Neuronal stem cell (in vitro differentiated cells): ENCODE measurements around the gene SUPT6H.
A peak's percentile ranks its signal among the peaks of the same experiment; 100 is the strongest.

Experiments
- DNase-seq: peaks from one replicate; pipeline ENCODE4 v3.0.0-alpha.2; 2013; ENCODE audit warnings: low spot score
- H2AFZ ChIP-seq: one replicate; pipeline ENCODE4 v1.6.1; 2013; ENCODE audit warnings: mild to moderate bottlenecking, low read length, inconsistent platforms
- H2AK5ac ChIP-seq: 2 replicates; pipeline ENCODE4 v1.6.1; 2013; ENCODE audit warnings: low read depth, mild to moderate bottlenecking, inconsistent platforms, low read length, moderate library complexity, mixed read lengths
- H2BK120ac ChIP-seq: 2 replicates; pipeline ENCODE4 v1.6.1; 2013; ENCODE audit warnings: low read depth, mild to moderate bottlenecking, inconsistent platforms, low read length, moderate library complexity, mixed read lengths
- H2BK12ac ChIP-seq: one replicate; pipeline ENCODE4 v1.6.1; 2013; ENCODE audit warnings: low read length, inconsistent platforms
- H2BK15ac ChIP-seq: 2 replicates; pipeline ENCODE4 v1.6.1; 2013; ENCODE audit warnings: mild to moderate bottlenecking, low read length, inconsistent platforms, mixed read lengths
- H2BK5ac ChIP-seq: one replicate; pipeline ENCODE4 v1.6.1; 2013; ENCODE audit warnings: inconsistent platforms, mild to moderate bottlenecking, low read length, moderate library complexity
- H3K14ac ChIP-seq: one replicate; pipeline ENCODE4 v1.6.1; 2013; ENCODE audit warnings: low read length, inconsistent platforms
- H3K18ac ChIP-seq: 2 replicates; pipeline ENCODE4 v1.6.1; 2013; ENCODE audit warnings: low read length, inconsistent platforms
- H3K23ac ChIP-seq: 2 replicates; pipeline ENCODE4 v1.6.1; 2013; ENCODE audit warnings: low read depth, mild to moderate bottlenecking, mixed read lengths, low read length, inconsistent platforms; ENCODE audit not compliant: poor library complexity
- H3K27ac ChIP-seq: replicated peaks from 3 replicates; pipeline ENCODE4 v1.5.1; 2013; ENCODE audit warnings: low read length, inconsistent platforms
- H3K27me3 ChIP-seq, 3 experiments: 2 replicates each; pipeline ENCODE4 v1.6.1; 2013; ENCODE audit warnings: low read length in 3 of 3, mild to moderate bottlenecking in 2 of 3, inconsistent platforms in 1 of 3, low read depth in 1 of 3, mixed read lengths in 1 of 3, moderate library complexity in 1 of 3; ENCODE audit not compliant: control insufficient read depth in 3 of 3, insufficient read depth in 3 of 3
- H3K36me3 ChIP-seq, 2 donors: replicated peaks in 1 of 2; 2 replicates each; pipeline ENCODE4 v1.6.1; 2013; ENCODE audit warnings: low read length in 2 of 2; ENCODE audit not compliant: control insufficient read depth in 2 of 2, insufficient read depth in 2 of 2
- H3K4ac ChIP-seq: 2 replicates; pipeline ENCODE4 v1.6.1; 2013; ENCODE audit warnings: inconsistent platforms, mild to moderate bottlenecking, low read length, moderate library complexity
- H3K4me1 ChIP-seq, 2 donors: 1 replicate in 1 of 2; 2 replicates in 1 of 2; pipeline ENCODE4 v1.6.1; 2013; ENCODE audit warnings: low read length in 2 of 2, low read depth in 1 of 2; ENCODE audit not compliant: control insufficient read depth in 2 of 2, insufficient read depth in 1 of 2
- H3K4me2 ChIP-seq: one replicate; pipeline ENCODE4 v1.6.1; 2013; ENCODE audit warnings: mild to moderate bottlenecking, low read length, inconsistent platforms; ENCODE audit not compliant: insufficient read depth, poor library complexity, severe bottlenecking
- H3K4me3 ChIP-seq, 2 donors: 2 replicates each; pipeline ENCODE4 v1.5.1; 2013; ENCODE audit warnings: low read length in 2 of 2, mild to moderate bottlenecking in 2 of 2, inconsistent platforms in 1 of 2, moderate library complexity in 1 of 2
- H3K79me1 ChIP-seq: one replicate; pipeline ENCODE4 v1.6.1; 2013; ENCODE audit warnings: low read depth, mild to moderate bottlenecking, inconsistent platforms, low read length, moderate library complexity
- H3K9ac ChIP-seq: one replicate; pipeline ENCODE4 v1.6.1; 2013; ENCODE audit warnings: mild to moderate bottlenecking, low read depth, low read length, inconsistent platforms; ENCODE audit not compliant: poor library complexity
- H3K9me3 ChIP-seq, 2 donors: replicated peaks in 1 of 2; 2 replicates each; pipeline versions ENCODE3 to v1.6.1; 2013; ENCODE audit warnings: low read length in 2 of 2, mild to moderate bottlenecking in 2 of 2, inconsistent platforms in 1 of 2, low read depth in 1 of 2, mixed read lengths in 1 of 2, moderate library complexity in 1 of 2; ENCODE audit not compliant: control insufficient read depth in 2 of 2, insufficient read depth in 1 of 2
- H4K8ac ChIP-seq: one replicate; pipeline ENCODE4 v1.6.1; 2013; ENCODE audit warnings: low read depth, mild to moderate bottlenecking, inconsistent platforms, low read length, moderate library complexity
- H4K91ac ChIP-seq: one replicate; pipeline ENCODE4 v1.6.1; 2013; ENCODE audit warnings: low read length, low read depth, mild to moderate bottlenecking, inconsistent platforms; ENCODE audit not compliant: poor library complexity
- WGBS, 2 donors: extraction: QIAGEN DNeasy Blood & Tissue Kit; methylation state at CpG; one replicate each; pipeline ENCODE4 v1.1.7; 2013; ENCODE audit warnings: missing lambda C conversion rate in 2 of 2, mixed read lengths in 1 of 2; ENCODE audit not compliant: insufficient read length in 2 of 2, insufficient replicate concordance in 1 of 2; ENCODE audit errors: extremely low coverage in 2 of 2; 5-methylcytosine and 5-hydroxymethylcytosine counted together

The SUPT6H gene

GRCh38 chr17:28643983-28644786, 17.8 kb upstream of the SUPT6H start:
- peak; percentile 26 for DNase-seq
- Histone ChIP-seq H3K9me3 (no peaks in the 10 kb centered on the region), H3K4me1 (peaks cover 2 to 5% of the 10 kb centered on the region in 2 donors), H2AK5ac (peak overlapping the region; percentile 5), H4K8ac (no peak overlapping the region), H3K79me1 (no peaks in the 10 kb centered on the region), H3K36me3 (peaks cover 37 to 72% of the 10 kb centered on the region in 2 donors), H3K9ac (peak overlapping the region; percentile 94), H3K18ac (peak overlapping the region; percentile 7), H2BK5ac (no peak overlapping the region), H2BK120ac (no peak overlapping the region), H3K23ac (peak overlapping the region; percentile 45), H2AFZ (peak overlapping the region; percentile 97), H3K27ac (peak overlapping the region; percentile 80), H3K14ac (peak overlapping the region; percentile 9), H3K4me3 (peak overlapping the region; percentile 88 to 94), H4K91ac (no peak overlapping the region), H2BK12ac (no peak overlapping the region), H3K4me2 (peak overlapping the region; percentile 87), H2BK15ac (no peak overlapping the region), H3K27me3 (no peaks in the 10 kb centered on the region), H3K4ac (no peak overlapping the region)
- WGBS, 2 donors, result no CpG with 5 or more reads among the region's 18 CpGs

DNA sequence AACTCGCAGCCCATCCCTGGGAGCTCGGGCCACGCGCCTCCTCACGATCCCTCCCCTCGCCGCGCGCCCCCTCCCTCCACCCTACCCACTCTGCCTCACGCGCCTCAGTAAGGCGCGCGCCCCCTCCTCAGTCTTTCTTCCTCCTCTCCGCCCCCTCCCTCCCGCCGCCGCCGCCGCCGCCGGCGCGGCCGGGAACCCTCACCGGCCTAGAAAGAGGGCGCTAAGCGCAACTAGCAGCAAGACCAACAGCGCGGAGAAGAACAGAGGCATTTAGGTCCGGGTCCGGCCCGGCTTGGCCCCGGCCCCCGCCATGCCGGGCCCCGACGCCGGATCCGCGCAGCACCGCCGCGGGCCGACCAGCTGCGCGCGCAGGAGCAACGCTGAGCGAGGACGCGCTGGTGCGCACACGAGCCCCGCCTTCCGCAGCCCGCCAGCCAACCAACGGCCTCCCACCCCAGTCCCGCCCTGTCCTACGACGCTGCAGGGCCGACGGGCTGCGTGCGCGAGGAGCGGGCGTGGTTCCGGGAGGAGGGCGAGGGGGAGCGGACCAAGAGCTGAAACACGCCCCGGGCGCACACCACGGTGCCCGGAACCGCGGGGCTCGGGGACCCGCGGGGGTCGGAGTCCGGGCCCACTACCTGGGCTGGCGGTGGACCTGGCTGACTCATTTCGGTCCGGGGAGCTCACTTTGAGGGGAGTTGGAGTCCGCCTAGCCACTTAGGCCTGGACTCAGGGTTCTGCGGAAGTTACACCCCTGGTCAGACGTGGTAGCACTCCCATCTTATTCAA, 17.0 kb upstream of the SUPT6H start, which contains the start of gene BLTP2:
BLTP2 (minus strand) TSS at position 372 of the 789 bp plus-strand sequence; CDS start at position 270, 102 bp downstream.
- no peaks in the 10 kb centered on the region for H3K9me3 ChIP-seq

DNA sequence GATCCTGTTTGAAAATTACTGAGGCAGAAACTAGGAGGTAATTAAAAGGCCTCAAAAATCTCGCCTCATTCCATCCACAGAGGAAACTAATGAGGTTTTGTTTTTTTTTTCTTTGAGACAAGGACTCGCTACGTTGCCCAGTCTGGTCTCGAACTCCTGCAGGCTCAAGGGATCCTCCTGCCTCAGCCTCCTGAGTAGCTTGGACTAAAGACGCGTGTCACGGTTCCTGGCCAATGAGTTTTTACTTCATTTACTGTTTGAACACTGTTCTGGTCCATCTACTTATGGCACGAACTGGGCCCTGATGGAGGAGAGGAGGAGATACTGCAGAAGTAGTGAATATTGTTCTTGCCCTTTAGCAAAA, 16.4 kb upstream of the SUPT6H start:
- Histone ChIP-seq H4K91ac (no peak overlapping the region), H3K79me1 (no peaks in the 10 kb centered on the region), H2AFZ (peak overlapping the region; percentile 97), H3K9me3 (no peaks in the 10 kb centered on the region), H4K8ac (no peak overlapping the region), H3K4me3 (peak overlapping the region; percentile 89 to 94), H3K27me3 (no peaks in the 10 kb centered on the region), H2BK12ac (no peak overlapping the region), H3K36me3 (peaks cover 27 to 67% of the 10 kb centered on the region in 2 donors), H3K23ac (no peak overlapping the region), H3K14ac (no peak overlapping the region), H3K27ac (peak overlapping the region; percentile 52), H2BK15ac (no peak overlapping the region), H2BK5ac (no peak overlapping the region), H3K4ac (no peak overlapping the region), H2AK5ac (no peak overlapping the region), H3K4me2 (peak overlapping the region; percentile 81), H3K18ac (no peak overlapping the region), H2BK120ac (no peak overlapping the region), H3K9ac (no peak overlapping the region), H3K4me1 (peaks cover 2 to 5% of the 10 kb centered on the region in 2 donors)
- WGBS, 2 donors, result no CpG with 5 or more reads among the region's 8 CpGs
- DNase-seq, result no peak

More for the DNA sequence above, 17.0 kb upstream of the SUPT6H start, which contains the start of gene BLTP2:
- H3K4ac ChIP-seq, result no peak within 1 kb of the TSS
- no peak within 1 kb of the TSS for H4K8ac ChIP-seq
- H3K4me1 ChIP-seq, result peaks cover 2 to 5% of the 10 kb centered on the region in 2 donors
- H3K36me3 ChIP-seq, result peaks cover 30 to 67% of the 10 kb centered on the region in 2 donors
- H2AK5ac ChIP-seq, result peak within 1 kb of the TSS; percentile 5
- H3K4me3 ChIP-seq, result peak within 1 kb of the TSS; percentile 89 to 94
- no peak within 1 kb of the TSS for H4K91ac ChIP-seq
- peak within 1 kb of the TSS; percentile 80 for H3K27ac ChIP-seq
- H2BK5ac ChIP-seq, result no peak within 1 kb of the TSS
- H3K27me3 ChIP-seq, result no peaks in the 10 kb centered on the region
- no peak within 1 kb of the TSS for H2BK120ac ChIP-seq
- peak within 1 kb of the TSS; percentile 87 for H3K4me2 ChIP-seq
- no peak within 1 kb of the TSS for H2BK12ac ChIP-seq
- no CpG with 5 or more reads among the region's 89 CpGs for WGBS, 2 donors
- peak within 1 kb of the TSS; percentile 9 for H3K14ac ChIP-seq
- H2BK15ac ChIP-seq, result no peak within 1 kb of the TSS
- peak within 1 kb of the TSS; percentile 94 for H3K9ac ChIP-seq
- H2AFZ ChIP-seq, result peak within 1 kb of the TSS; percentile 97
- DNase-seq, result peak; percentile 88
- peak within 1 kb of the TSS; percentile 71 for H3K18ac ChIP-seq
- H3K79me1 ChIP-seq, result no peaks in the 10 kb centered on the region
- peak within 1 kb of the TSS; percentile 71 for H3K23ac ChIP-seq
